Loucy (cell line): ENCODE measurements around the gene STRADA.
A peak's percentile ranks its signal among the peaks of the same experiment; 100 is the strongest.

Source experiments
- H2AFZ ChIP-seq: fragments of 200-600 bp; sonication (generic); 2 replicates; pipeline ENCODE4 v1.6.0; 2016; ENCODE audit warnings: antibody characterized with exemption, mild to moderate bottlenecking, low read length, moderate library complexity
- H3F3A ChIP-seq: fragments of 200-600 bp; 2 replicates; pipeline ENCODE4 v1.6.0; 2016; ENCODE audit warnings: antibody characterized with exemption, low read depth, mild to moderate bottlenecking
- H3K27me3 ChIP-seq: fragments of 200-600 bp; sonication (generic); 2 replicates; pipeline ENCODE4 v1.6.1; 2014; ENCODE audit warnings: low read length, mild to moderate bottlenecking; ENCODE audit not compliant: insufficient read depth, poor library complexity, severe bottlenecking
- H3K36me3 ChIP-seq: fragments of 200-600 bp; sonication (generic); 2 replicates; pipeline ENCODE4 v1.6.1; 2016; ENCODE audit warnings: low read length; ENCODE audit not compliant: insufficient read depth
- H3K4me1 ChIP-seq: fragments of 200-600 bp; sonication (generic); 2 replicates; pipeline ENCODE4 v1.5.1; 2014; ENCODE audit warnings: low read length, mild to moderate bottlenecking; ENCODE audit not compliant: insufficient read depth, poor library complexity, severe bottlenecking
- H3K4me2 ChIP-seq: fragments of 200-600 bp; sonication (generic); 2 replicates; pipeline ENCODE4 v1.6.0; 2014; ENCODE audit warnings: antibody characterized with exemption, low read length, low read depth, mild to moderate bottlenecking; ENCODE audit not compliant: poor library complexity, severe bottlenecking
- H3K4me3 ChIP-seq: fragments of 200-600 bp; sonication (generic); 2 replicates; pipeline ENCODE4 v1.5.1; 2014; ENCODE audit warnings: low read length, mild to moderate bottlenecking, mixed read lengths; ENCODE audit not compliant: poor library complexity, severe bottlenecking
- H3K79me2 ChIP-seq: fragments of 200-600 bp; sonication (generic); 2 replicates; pipeline ENCODE4 v1.6.1; 2014; ENCODE audit warnings: low read length; ENCODE audit not compliant: insufficient read depth
- H3K9ac ChIP-seq: fragments of 200-600 bp; sonication (generic); 2 replicates; pipeline ENCODE4 v1.6.0; 2014; ENCODE audit warnings: mild to moderate bottlenecking, low read depth, low read length, moderate library complexity; ENCODE audit not compliant: poor library complexity, severe bottlenecking
- H3K9me2 ChIP-seq: fragments of 200-600 bp; sonication (generic); replicated peaks from 2 replicates; pipeline ENCODE4 v1.6.1; 2016; ENCODE audit warnings: low read depth, low read length, mixed read lengths
- H3K9me3 ChIP-seq: fragments of 200-600 bp; sonication (generic); 2 replicates; pipeline ENCODE4 v1.6.1; 2014; ENCODE audit warnings: mild to moderate bottlenecking, antibody characterized with exemption, low read length, low read depth; ENCODE audit not compliant: insufficient read depth
- H4K20me1 ChIP-seq: fragments of 200-600 bp; sonication (generic); 2 replicates; pipeline ENCODE4 v1.6.0; 2014; ENCODE audit warnings: antibody characterized with exemption, low read length, mild to moderate bottlenecking; ENCODE audit not compliant: insufficient read depth, poor library complexity, severe bottlenecking
- CTCF ChIP-seq: fragments of 200-600 bp; sonication (generic); conservative IDR thresholded peaks from 2 replicates; pipeline ENCODE4 v1.5.1; 2014; ENCODE audit warnings: mild to moderate bottlenecking, antibody characterized with exemption, low read length
- EZH2phosphoT487 ChIP-seq: fragments of 200-600 bp; IDR thresholded peaks from 2 replicates; pipeline ENCODE4 v1.6.1; 2018; ENCODE audit warnings: antibody characterized with exemption, mild to moderate bottlenecking, moderate library complexity, borderline replicate concordance

Gene STRADA

GRCh38 chr17:63780507-63780906, 38.9 kb upstream of the STRADA start:
- H3K9me3 ChIP-seq = no peaks in the 10 kb centered on the region
- no peak overlapping the region for H2AFZ ChIP-seq
- peaks cover 17% of the 10 kb centered on the region; the same call in 1 of the 2 replicates for H3K36me3 ChIP-seq
- no peaks in the 10 kb centered on the region for H3K27me3 ChIP-seq
- TF ChIP-seq CTCF (no peak), EZH2phosphoT487 (no peak)
- H3K9me2 ChIP-seq = no peaks in the 10 kb centered on the region
- H3K79me2 ChIP-seq = peaks cover 99% of the 10 kb centered on the region
- peaks cover 73% of the 10 kb centered on the region for H3K4me1 ChIP-seq
- H3F3A ChIP-seq = no peaks in the 10 kb centered on the region
- peak overlapping the region; percentile 93 for H3K4me2 ChIP-seq
- peaks cover 93% of the 10 kb centered on the region for H4K20me1 ChIP-seq
- H3K4me3 ChIP-seq = peak overlapping the region; percentile 56
- peak overlapping the region; percentile 14 for H3K9ac ChIP-seq

- H3K4me1 ChIP-seq = peaks cover 62% of the 10 kb centered on the region
- peak overlapping the region; percentile 96 for H3K9ac ChIP-seq
- no peaks in the 10 kb centered on the region for H3K9me3 ChIP-seq
- 0 out of 2 replicates have a peak, but pooled peaks cover 4% of the 10 kb centered on the region for H3F3A ChIP-seq
- H3K4me2 ChIP-seq = peak overlapping the region; percentile 93
- H3K9me2 ChIP-seq = no peaks in the 10 kb centered on the region
- H3K36me3 ChIP-seq = peaks cover 8% of the 10 kb centered on the region; the same call in 1 of the 2 replicates
- no peaks in the 10 kb centered on the region for H3K27me3 ChIP-seq
- H3K4me3 ChIP-seq = peak overlapping the region; percentile 92
- TF ChIP-seq EZH2phosphoT487 (no peak), CTCF (no peak)
- peaks cover 78% of the 10 kb centered on the region for H4K20me1 ChIP-seq
- H2AFZ ChIP-seq = no peak overlapping the region
- peaks cover 92% of the 10 kb centered on the region for H3K79me2 ChIP-seq
These were observed 33.8 kb upstream of the STRADA start for GRCh38 chr17:63775420-63775819.

GRCh38 chr17:63774969-63775265, 33.3 kb upstream of the STRADA start:
- H2AFZ ChIP-seq = no peak overlapping the region
- 0 out of 2 replicates have a peak, but pooled peaks cover 4% of the 10 kb centered on the region for H3F3A ChIP-seq
- peaks cover 62% of the 10 kb centered on the region for H3K4me1 ChIP-seq
- no peaks in the 10 kb centered on the region for H3K9me2 ChIP-seq
- peaks cover 92% of the 10 kb centered on the region for H3K79me2 ChIP-seq
- peak overlapping the region; percentile 92 for H3K4me3 ChIP-seq
- H3K4me2 ChIP-seq = peak overlapping the region; percentile 93
- H4K20me1 ChIP-seq = peaks cover 75% of the 10 kb centered on the region
- no peaks in the 10 kb centered on the region for H3K27me3 ChIP-seq
- H3K36me3 ChIP-seq = peaks cover 8% of the 10 kb centered on the region; the same call in 1 of the 2 replicates
- no peaks in the 10 kb centered on the region for H3K9me3 ChIP-seq
- TF ChIP-seq CTCF = no peak
- TF ChIP-seq EZH2phosphoT487 = no peak
- H3K9ac ChIP-seq = peak overlapping the region; percentile 96
